Caco-2 (cell line): ENCODE results near the gene ADAMTS9. TPM values are rescaled to one million over a fixed set of nuclear protein-coding genes. Genes with fewer than 3 reads are reported as not detected.

Source experiments
- BruUV-seq: library from RNA; stranded (reverse); fragments of 400-500 nt; replicated peaks from 2 replicates; lab custom pipeline; 2021; lab: Mats Ljungman, UMichigan
- CTCF ChIA-PET: fragments of 300-600 bp; sonication (Branson Sonifier 250); formaldehyde crosslinking; loops from one replicate; lab custom pipeline; 2022; ENCODE audit warnings: antibody characterized with exemption; lab: Charles Lee
- POLR2A ChIA-PET: fragments of 300-600 bp; sonication (Branson Sonifier 250); formaldehyde crosslinking; loops from one replicate; lab custom pipeline; 2022; ENCODE audit warnings: antibody characterized with exemption; lab: Charles Lee
- DNase-seq, 2 experiments: peaks; one replicate each; pipeline versions ENCODE4 v3.0.0 to v3.0.0-alpha.2; 2020 to 2022
- H3K27me3 ChIP-seq: replicated peaks from 2 replicates; pipeline ENCODE4 v1.6.0; 2011; ENCODE audit warnings: low read length; ENCODE audit not compliant: control insufficient read depth, insufficient read depth
- H3K36me3 ChIP-seq: 2 replicates; pipeline ENCODE4 v1.5.1; 2011; ENCODE audit warnings: low read length; ENCODE audit not compliant: control insufficient read depth, insufficient read depth
- H3K4me1 ChIP-seq: fragments of 250-450 bp; sonication (Bioruptor Pico); 2 replicates; pipeline ENCODE4 v1.5.1; 2020; ENCODE audit warnings: mild to moderate bottlenecking
- H3K4me3 ChIP-seq: 2 replicates; pipeline ENCODE4 v1.5.1; 2011; ENCODE audit warnings: low read depth, mild to moderate bottlenecking, control low read depth, low read length
- H3K9me3 ChIP-seq: fragments of 250-450 bp; sonication (Bioruptor Pico); 2 replicates; pipeline ENCODE4 v1.5.1; 2020; ENCODE audit warnings: mild to moderate bottlenecking, moderate library complexity
- H3K27ac Mint-ChIP-seq: one replicate; pipeline ENCODE4 v1.8.0; 2022; ENCODE audit warnings: mixed read lengths; ENCODE audit not compliant: unreplicated experiment
- H3K27me3 Mint-ChIP-seq: one replicate; pipeline ENCODE4 v1.8.0; 2022; ENCODE audit warnings: mixed read lengths; ENCODE audit not compliant: insufficient read depth, unreplicated experiment
- H3K36me3 Mint-ChIP-seq: one replicate; pipeline ENCODE4 v1.8.0; 2022; ENCODE audit warnings: mild to moderate bottlenecking, mixed read lengths; ENCODE audit not compliant: insufficient read depth, unreplicated experiment
- H3K4me1 Mint-ChIP-seq: one replicate; pipeline ENCODE4 v1.8.0; 2022; ENCODE audit warnings: low read depth, mixed read lengths; ENCODE audit not compliant: unreplicated experiment
- H3K4me3 Mint-ChIP-seq: one replicate; pipeline ENCODE4 v1.8.0; 2022; ENCODE audit warnings: mild to moderate bottlenecking, moderate library complexity, mixed read lengths; ENCODE audit not compliant: unreplicated experiment
- H3K9me3 Mint-ChIP-seq: one replicate; pipeline ENCODE4 v1.8.0; 2022; ENCODE audit warnings: mixed read lengths; ENCODE audit not compliant: unreplicated experiment
- intact Hi-C: fragments of 100-400 bp; cut with micrococcal nuclease; formaldehyde crosslinking; loops from one replicate; pipeline ENCODE4 v1.10.0; 2022; ENCODE audit not compliant: unreplicated experiment
- total RNA-seq: library from RNA; stranded (reverse); gene quantifications from 2 replicates; pipeline ENCODE4 v1.2.3, GENCODE V29; 2022
- TF ChIP-seq, protein P1 (sequence below), 2 experiments: fragments of 200-600 bp in 1 of 2; IDR thresholded peaks; 1 replicate in 1 of 2; 2 replicates in 1 of 2; pipeline versions ENCODE4 v1.5.1 to v1.8.0; 2011 to 2022; ENCODE audit warnings: antibody characterized with exemption in 1 of 2, control low read depth in 1 of 2, inconsistent platforms in 1 of 2, low read depth in 1 of 2, low read length in 1 of 2, mild to moderate bottlenecking in 1 of 2, moderate library complexity in 1 of 2; ENCODE audit not compliant: insufficient read depth in 1 of 2, severe bottlenecking in 1 of 2, unreplicated experiment in 1 of 2

ADAMTS9 gene
- total RNA-seq, 1 experiment from 2014 or later: 4.0 TPM

GRCh38 chr3:64686446-64686908 lies 1.3 kb downstream of the ADAMTS9 start:
- H3K4me1 Mint-ChIP-seq: peaks cover 7% of the 10 kb centered on the region

DNA sequence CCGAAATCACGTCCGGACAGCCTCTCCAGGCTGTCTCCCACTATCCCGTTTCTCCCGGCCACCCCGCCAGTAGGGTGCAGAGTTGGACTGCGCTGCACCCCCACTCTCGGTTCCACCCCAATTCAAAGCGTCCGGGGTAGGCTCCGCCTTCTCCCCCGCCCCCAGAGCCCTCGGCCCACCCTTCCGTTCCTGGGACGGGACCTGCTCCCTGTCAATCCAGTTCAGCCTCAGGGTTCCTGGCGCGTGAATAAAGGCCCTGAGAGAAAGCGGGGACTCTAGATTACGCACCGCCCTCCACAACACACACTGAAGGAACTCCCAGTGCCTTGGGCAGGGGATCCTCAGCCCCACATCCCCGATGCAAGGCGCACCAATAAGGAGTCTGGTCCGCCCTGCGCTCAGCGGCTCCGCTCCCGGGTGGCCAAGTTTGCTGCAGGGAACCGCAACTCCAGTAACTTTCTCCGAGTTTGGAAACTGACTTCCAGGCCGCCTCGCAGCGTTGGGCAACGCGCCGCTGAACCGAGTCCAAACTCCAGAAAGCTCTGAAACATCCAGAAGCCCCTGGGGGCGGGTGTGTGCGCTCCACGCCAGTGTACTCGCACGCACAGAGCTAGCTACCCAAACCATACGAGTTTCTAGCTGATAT lies 1.9 kb downstream of the ADAMTS9 start:
- H3K4me1 Mint-ChIP-seq: peaks cover 7% of the 10 kb centered on the region
- Histone ChIP-seq H3K4me3 (peak overlapping the region; percentile 71), H3K4me1 (peaks cover 6% of the 10 kb centered on the region; the same call in 1 of the 2 replicates), H3K9me3 (no peaks in the 10 kb centered on the region), H3K36me3 (no peaks in the 10 kb centered on the region), H3K27me3 (no peaks in the 10 kb centered on the region)
- TF ChIP-seq, protein P1, sequence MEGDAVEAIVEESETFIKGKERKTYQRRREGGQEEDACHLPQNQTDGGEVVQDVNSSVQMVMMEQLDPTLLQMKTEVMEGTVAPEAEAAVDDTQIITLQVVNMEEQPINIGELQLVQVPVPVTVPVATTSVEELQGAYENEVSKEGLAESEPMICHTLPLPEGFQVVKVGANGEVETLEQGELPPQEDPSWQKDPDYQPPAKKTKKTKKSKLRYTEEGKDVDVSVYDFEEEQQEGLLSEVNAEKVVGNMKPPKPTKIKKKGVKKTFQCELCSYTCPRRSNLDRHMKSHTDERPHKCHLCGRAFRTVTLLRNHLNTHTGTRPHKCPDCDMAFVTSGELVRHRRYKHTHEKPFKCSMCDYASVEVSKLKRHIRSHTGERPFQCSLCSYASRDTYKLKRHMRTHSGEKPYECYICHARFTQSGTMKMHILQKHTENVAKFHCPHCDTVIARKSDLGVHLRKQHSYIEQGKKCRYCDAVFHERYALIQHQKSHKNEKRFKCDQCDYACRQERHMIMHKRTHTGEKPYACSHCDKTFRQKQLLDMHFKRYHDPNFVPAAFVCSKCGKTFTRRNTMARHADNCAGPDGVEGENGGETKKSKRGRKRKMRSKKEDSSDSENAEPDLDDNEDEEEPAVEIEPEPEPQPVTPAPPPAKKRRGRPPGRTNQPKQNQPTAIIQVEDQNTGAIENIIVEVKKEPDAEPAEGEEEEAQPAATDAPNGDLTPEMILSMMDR (IDR thresholded peaks at IDR 0.05; ENCODE audit: insufficient read depth in 1 of 2, low read depth in 1 of 2, low read length in 1 of 2, severe bottlenecking in 1 of 2, unreplicated experiment in 1 of 2): peak; percentile 22 to 56
- no peaks in the 10 kb centered on the region for H3K9me3 Mint-ChIP-seq
- TSS peak; percentile 79 for BruUV-seq
- H3K27ac Mint-ChIP-seq: peak overlapping the region; percentile 14
- intact Hi-C loops: loop anchor here (1.0 to 10.0 kb wide), 7 partner anchors 73 to 751 kb away; no protein-coding TSS in a partner anchor
- peaks cover 3% of the 10 kb centered on the region for H3K27me3 Mint-ChIP-seq
- H3K36me3 Mint-ChIP-seq: no peaks in the 10 kb centered on the region
- peak overlapping the region; percentile 87 for H3K4me3 Mint-ChIP-seq
- ChIA-PET POLR2A (no interaction called here), CTCF (interaction anchor here (0.6 to 0.9 kb wide), 2 partner anchors 152 to 335 kb away, joined by 3 read pairs; no protein-coding TSS in a partner anchor)
- peak; percentile 91 to 94 for DNase-seq

More at GRCh38 chr3:64686446-64686908, 1.3 kb downstream of the ADAMTS9 start:
- peak overlapping the region; percentile 87 for H3K4me3 Mint-ChIP-seq
- Histone ChIP-seq H3K27me3 (no peaks in the 10 kb centered on the region), H3K4me1 (peaks cover 6% of the 10 kb centered on the region; the same call in 1 of the 2 replicates), H3K36me3 (no peaks in the 10 kb centered on the region), H3K4me3 (peak overlapping the region; percentile 71), H3K9me3 (no peaks in the 10 kb centered on the region)
- TF ChIP-seq, protein P1 (IDR thresholded peaks at IDR 0.05; ENCODE audit: insufficient read depth in 1 of 2, low read depth in 1 of 2, low read length in 1 of 2, severe bottlenecking in 1 of 2, unreplicated experiment in 1 of 2): no peak
- peaks cover 3% of the 10 kb centered on the region for H3K27me3 Mint-ChIP-seq
- no peaks in the 10 kb centered on the region for H3K36me3 Mint-ChIP-seq
- no peaks in the 10 kb centered on the region for H3K9me3 Mint-ChIP-seq
- CTCF ChIA-PET: interaction anchor here (0.6 to 0.9 kb wide), 2 partner anchors 153 to 334 kb away, joined by 3 read pairs; no protein-coding TSS in a partner anchor
- H3K27ac Mint-ChIP-seq: peak overlapping the region; percentile 14
- BruUV-seq: no TSS peak
- POLR2A ChIA-PET: interaction anchor here (0.6 kb wide), 1 partner anchor 170 kb away, joined by 3 read pairs; no protein-coding TSS in a partner anchor
- peak; percentile 40 to 47 for DNase-seq
- intact Hi-C loops: loop anchor here (2.0 to 10.0 kb wide), 6 partner anchors 74 to 751 kb away; no protein-coding TSS in a partner anchor

- ChIA-PET POLR2A (no interaction called here), CTCF (interaction anchor here (0.9 kb wide), 1 partner anchor 152 kb away, joined by 3 read pairs; no protein-coding TSS in a partner anchor)
- Mint-ChIP-seq H3K4me1 (peaks cover 7% of the 10 kb centered on the region), H3K4me3 (peak overlapping the region; percentile 87), H3K9me3 (no peaks in the 10 kb centered on the region), H3K27ac (peak overlapping the region; percentile 14), H3K36me3 (no peaks in the 10 kb centered on the region), H3K27me3 (peaks cover 3% of the 10 kb centered on the region)
- no peaks in the 10 kb centered on the region for H3K27me3 ChIP-seq
- peaks cover 6% of the 10 kb centered on the region; the same call in 1 of the 2 replicates for H3K4me1 ChIP-seq
- H3K36me3 ChIP-seq: no peaks in the 10 kb centered on the region
- peak in 1 of 2 experiments; percentile 12 for DNase-seq
- no peaks in the 10 kb centered on the region for H3K9me3 ChIP-seq
- intact Hi-C loops: loop anchor here (1.0 to 10.0 kb wide), 6 partner anchors 133 to 752 kb away; no protein-coding TSS in a partner anchor
- TF ChIP-seq, protein P1 (IDR thresholded peaks at IDR 0.05; ENCODE audit: insufficient read depth in 1 of 2, low read depth in 1 of 2, low read length in 1 of 2, severe bottlenecking in 1 of 2, unreplicated experiment in 1 of 2): no peak
- peak overlapping the region; percentile 71 for H3K4me3 ChIP-seq
- BruUV-seq: no TSS peak
These were observed 2.4 kb downstream of the ADAMTS9 start for GRCh38 chr3:64685331-64685799.
